Spleen (tissue), 11 donors: ENCODE results near the gene POLA1. TPM values are rescaled to one million over a fixed set of nuclear protein-coding genes. Genes with fewer than 3 reads are reported as not detected.

Source experiments
- DNase-seq: peaks from one replicate; pipeline ENCODE4 v3.0.0-alpha.2; 2020
- H3K27ac ChIP-seq, 8 donors: fragments of 200-600 bp; sonication (generic) in 7 of 8; 1 replicate in 4 of 8; 2 replicates in 4 of 8; pipeline versions ENCODE4 v1.5.0 to v1.8.0; 2016 to 2021; ENCODE audit warnings: inconsistent platforms in 4 of 8, mild to moderate bottlenecking in 4 of 8, moderate library complexity in 1 of 8
- H3K27me3 ChIP-seq, 7 donors: fragments of 200-600 bp; sonication (generic) in 6 of 7; replicated peaks in 1 of 7; 1 replicate in 4 of 7; 2 replicates in 3 of 7; pipeline versions ENCODE4 v1.5.0 to v1.8.0; 2016 to 2021; ENCODE audit warnings: inconsistent platforms in 3 of 7, mild to moderate bottlenecking in 1 of 7
- H3K36me3 ChIP-seq, 6 donors: fragments of 200-600 bp; sonication (generic) in 5 of 6; 1 replicate in 4 of 6; 2 replicates in 2 of 6; pipeline versions ENCODE4 v1.5.0 to v1.8.0; 2016 to 2021; ENCODE audit warnings: inconsistent platforms in 2 of 6
- H3K4me1 ChIP-seq, 6 donors: fragments of 200-600 bp; sonication (generic) in 5 of 6; 1 replicate in 3 of 6; 2 replicates in 3 of 6; pipeline versions ENCODE4 v1.5.0 to v1.8.0; 2016 to 2021; ENCODE audit warnings: inconsistent platforms in 3 of 6
- H3K4me3 ChIP-seq, 8 donors: fragments of 200-600 bp; sonication (generic) in 7 of 8; 1 replicate in 4 of 8; 2 replicates in 4 of 8; pipeline versions ENCODE4 v1.5.0 to v1.8.0; 2016 to 2021; ENCODE audit warnings: inconsistent platforms in 4 of 8, mild to moderate bottlenecking in 4 of 8, moderate library complexity in 2 of 8
- H3K9me3 ChIP-seq, 8 donors: fragments of 200-600 bp; sonication (generic) in 7 of 8; 1 replicate in 4 of 8; 2 replicates in 4 of 8; pipeline versions ENCODE4 v1.5.0 to v1.8.0; 2016 to 2021; ENCODE audit warnings: inconsistent platforms in 4 of 8
- POLR2A ChIP-seq, 3 donors: fragments of 450-650 bp; IDR thresholded peaks; one replicate each; pipeline ENCODE4 v1.5.1; 2017; ENCODE audit warnings: antibody characterized with exemption in 3 of 3, mild to moderate bottlenecking in 1 of 3
- POLR2AphosphoS5 ChIP-seq, 3 donors: sonication (generic); formaldehyde crosslinking; IDR thresholded peaks; one replicate each; pipeline ENCODE4 v1.5.1; 2017; ENCODE audit warnings: antibody characterized with exemption in 3 of 3
- WGBS, 5 donors: extraction: QIAGEN DNeasy Blood & Tissue Kit in 3 of 5; methylation state at CpG; one replicate each; pipeline versions ENCODE4 v1.1.5 to v1.1.7; 2013 to 2018; 5-methylcytosine and 5-hydroxymethylcytosine counted together
- intact Hi-C: fragments of 100-400 bp; cut with DNase I; formaldehyde crosslinking; loops from one replicate; pipeline ENCODE4 v1.15.0; 2023; ENCODE audit warnings: low total_unique reads
- polyA plus RNA-seq, 3 donors: library from polyadenylated mRNA; stranded (reverse); fragments of 200-250 nt; gene quantifications; one replicate each; pipeline ENCODE4 v1.2.1, GENCODE V29; 2013
- small RNA-seq, 4 donors: library from RNA; depleted of rRNA; stranded (forward); fragments of <200 nt; gene quantifications; one replicate each; pipeline ENCODE3, GENCODE V24; 2016
- total RNA-seq, 7 donors: library from RNA; depleted of rRNA in 3 of 7; stranded (reverse); fragments of >200 nt in 3 of 7; fragmentation: NEBNext Ultra II Directional in 4 of 7; extraction: Animal tissue kit (Norgen Biotek cat#: 25700) in 4 of 7; gene quantifications; one replicate each; pipeline versions ENCODE4 v1.1.0 to v1.2.1, GENCODE V29; 2016 to 2021
- TF ChIP-seq, protein P1 (sequence below), 11 experiments: fragments of 200-600 bp in 7 of 11; fragments of 450-650 bp in 4 of 11; sonication (generic) in 4 of 11; IDR thresholded peaks in 8 of 11; conservative IDR thresholded peaks in 3 of 11; 1 replicate in 7 of 11; 2 replicates in 4 of 11; pipeline versions ENCODE4 v1.4.0 to v1.8.0; 2016 to 2021; ENCODE audit warnings: antibody characterized with exemption in 11 of 11, inconsistent platforms in 4 of 11, mild to moderate bottlenecking in 1 of 11
- donor health status: healthy with polysubstance abuse.
- donor health status: DM: no; HTN: no; CAD: no; lungs with moderate emphysema.
- donor health status: DM: no; HTN: no; CAD: no.
- donor health status: Bipolar disorder and iron deficiency.
- donor health status: healthy.
- donor health status: DM: no; HTN: no; CAD: no.
- donor health status: DM: yes; HTN: yes; CAD: no.

Gene POLA1
- total and polyA plus RNA-seq, 10 donors = 2.1 to 15.4 (median 10.6) TPM

- peaks cover 0 to 5% (median 0%) of the 10 kb centered on the region in 7 donors for H3K27me3 ChIP-seq
- H3K9me3 ChIP-seq = no peaks in the 10 kb centered on the region
- no peaks in the 10 kb centered on the region for H3K4me1 ChIP-seq
- H3K27ac ChIP-seq = no peak overlapping the region
- no peaks in the 10 kb centered on the region for H3K36me3 ChIP-seq
- TF ChIP-seq POLR2AphosphoS5 (IDR thresholded peaks at IDR 0.05) = no peak
- no peak for TF ChIP-seq POLR2A (IDR thresholded peaks at IDR 0.05)
- TF ChIP-seq, protein P1, sequence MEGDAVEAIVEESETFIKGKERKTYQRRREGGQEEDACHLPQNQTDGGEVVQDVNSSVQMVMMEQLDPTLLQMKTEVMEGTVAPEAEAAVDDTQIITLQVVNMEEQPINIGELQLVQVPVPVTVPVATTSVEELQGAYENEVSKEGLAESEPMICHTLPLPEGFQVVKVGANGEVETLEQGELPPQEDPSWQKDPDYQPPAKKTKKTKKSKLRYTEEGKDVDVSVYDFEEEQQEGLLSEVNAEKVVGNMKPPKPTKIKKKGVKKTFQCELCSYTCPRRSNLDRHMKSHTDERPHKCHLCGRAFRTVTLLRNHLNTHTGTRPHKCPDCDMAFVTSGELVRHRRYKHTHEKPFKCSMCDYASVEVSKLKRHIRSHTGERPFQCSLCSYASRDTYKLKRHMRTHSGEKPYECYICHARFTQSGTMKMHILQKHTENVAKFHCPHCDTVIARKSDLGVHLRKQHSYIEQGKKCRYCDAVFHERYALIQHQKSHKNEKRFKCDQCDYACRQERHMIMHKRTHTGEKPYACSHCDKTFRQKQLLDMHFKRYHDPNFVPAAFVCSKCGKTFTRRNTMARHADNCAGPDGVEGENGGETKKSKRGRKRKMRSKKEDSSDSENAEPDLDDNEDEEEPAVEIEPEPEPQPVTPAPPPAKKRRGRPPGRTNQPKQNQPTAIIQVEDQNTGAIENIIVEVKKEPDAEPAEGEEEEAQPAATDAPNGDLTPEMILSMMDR (IDR thresholded peaks at IDR 0.05 in 8 of 11, conservative IDR thresholded peaks at IDR 0.05 in 3 of 11) = no peak
- no peak for DNase-seq
- 70 to 93% (median 82%) methylated on average over 3 of the region's 3 CpGs for WGBS, 5 donors
- no peak overlapping the region for H3K4me3 ChIP-seq
- intact Hi-C loops = no loop called here
These were observed 341.2 kb downstream of the POLA1 start for GRCh38 chrX:25034889-25035288.

GRCh38 chrX:25039036-25039435, 345.3 kb downstream of the POLA1 start:
- TF ChIP-seq, protein P1 (IDR thresholded peaks at IDR 0.05 in 8 of 11, conservative IDR thresholded peaks at IDR 0.05 in 3 of 11) = no peak
- TF ChIP-seq POLR2A (IDR thresholded peaks at IDR 0.05) = no peak
- TF ChIP-seq POLR2AphosphoS5 (IDR thresholded peaks at IDR 0.05) = no peak
- Histone ChIP-seq H3K36me3 (no peaks in the 10 kb centered on the region), H3K4me3 (no peak overlapping the region), H3K27me3 (no peaks in the 10 kb centered on the region), H3K9me3 (no peaks in the 10 kb centered on the region), H3K4me1 (no peaks in the 10 kb centered on the region), H3K27ac (no peak overlapping the region)
- intact Hi-C loops = no loop called here
- WGBS, 5 donors = 84 to 96% (median 91%) methylated on average over 10 of the region's 10 CpGs
- no peak for DNase-seq

- intact Hi-C loops = no loop called here
- Histone ChIP-seq H3K4me1 (no peaks in the 10 kb centered on the region), H3K4me3 (no peak overlapping the region), H3K9me3 (no peaks in the 10 kb centered on the region), H3K36me3 (no peaks in the 10 kb centered on the region), H3K27me3 (no peaks in the 10 kb centered on the region), H3K27ac (no peak overlapping the region)
- no peak for DNase-seq
- TF ChIP-seq, protein P1 (IDR thresholded peaks at IDR 0.05 in 8 of 11, conservative IDR thresholded peaks at IDR 0.05 in 3 of 11) = no peak
- TF ChIP-seq POLR2A (IDR thresholded peaks at IDR 0.05) (no peak), POLR2AphosphoS5 (IDR thresholded peaks at IDR 0.05) (no peak)
- 29 to 56% (median 51%) methylated on average over 1 of the region's 1 CpG for WGBS, 5 donors
These were observed 349.5 kb downstream of the POLA1 start for GRCh38 chrX:25043192-25043591.

Small RNAs within 50 kb of the gene (small RNA-seq; reads per million reads assigned to genes)
- gene SCARNA23 = 0 to 0.53 (median 0.25) reads per million in 4 donors

Other genes starting within 250 kb of the POLA1 start
- 10 to 100 TPM; 24.1 to 53.0 (median 33.5) TPM for gene PDK3, start 228.6 kb upstream of the POLA1 start, total RNA-seq
- 10 to 100 TPM in 1 of 3 donors, 1 to 10 TPM in 2; 4.3 to 11.5 (median 6.8) TPM for gene PDK3, start 228.6 kb upstream of the POLA1 start, polyA plus RNA-seq
- gene PCYT1B, start 46.6 kb upstream of the POLA1 start, total RNA-seq = 1 to 10 TPM in 2 of 7 donors, under 1 TPM in 5; 0.33 to 1.5 (median 0.86) TPM
- gene PCYT1B, start 46.6 kb upstream of the POLA1 start, polyA plus RNA-seq = under 1 TPM; 0.02 to 0.11 (median 0.10) TPM